ENCODE measurements around the gene UBALD1. TPM values are rescaled to one million over a fixed set of nuclear protein-coding genes. Genes with fewer than 3 reads are reported as not detected.

UBALD1 gene
- total RNA-seq, result 10 to 100 TPM in 1 of 4 donors, 1 to 10 TPM in 3; 5.9 to 17.0 (median 9.6) TPM

DNA sequence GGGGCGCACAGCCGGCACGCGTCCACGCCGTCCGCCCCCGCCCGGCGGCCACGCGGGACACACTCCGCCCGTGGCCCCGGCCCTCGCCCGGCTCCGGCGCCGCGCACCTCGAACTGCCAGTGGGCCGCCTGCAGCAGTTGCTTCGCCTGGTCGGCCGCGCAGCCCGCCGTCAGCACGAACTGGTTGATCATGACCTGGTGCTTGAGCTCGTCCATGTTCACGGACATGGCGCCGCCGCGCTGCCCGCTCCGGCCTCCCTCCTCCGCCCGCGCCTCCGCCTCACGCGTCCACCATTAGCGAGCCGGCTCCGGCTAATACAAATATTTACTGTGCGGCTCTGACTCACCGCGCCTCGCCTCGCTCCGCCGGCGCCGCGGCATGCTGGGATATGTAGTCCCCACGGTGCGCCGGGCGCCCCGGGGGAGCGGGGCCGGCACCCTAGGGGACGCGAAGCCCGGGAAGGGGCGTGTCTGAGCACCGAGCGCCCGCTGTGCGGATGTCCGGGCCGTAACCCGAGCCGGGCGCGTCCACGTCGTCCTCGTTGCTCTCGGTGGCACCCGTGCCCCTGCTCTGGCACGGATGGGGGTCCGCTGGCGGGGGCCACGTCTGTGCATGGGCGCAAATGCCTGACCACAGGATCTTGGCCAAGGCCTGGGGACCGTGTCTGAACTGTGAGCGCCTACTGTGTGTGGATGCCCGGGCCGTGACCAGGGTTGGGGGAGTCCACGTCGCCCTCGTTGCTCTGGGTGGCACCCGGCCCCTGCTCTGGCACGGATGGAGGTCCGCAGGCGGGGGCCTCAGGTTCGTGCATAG, at the start of gene UBALD1:
Gene UBALD1 (minus strand): TSS at position 318 of the 813 bp plus-strand sequence. CDS start 91 bp downstream, at position 227.
- peak; percentile 49 for DNase-seq
- 0% methylated on average over 22 of the region's 100 CpGs; no CpG with 5 or more reads in 1 of the 2 donors for WGBS, 2 donors

DNA sequence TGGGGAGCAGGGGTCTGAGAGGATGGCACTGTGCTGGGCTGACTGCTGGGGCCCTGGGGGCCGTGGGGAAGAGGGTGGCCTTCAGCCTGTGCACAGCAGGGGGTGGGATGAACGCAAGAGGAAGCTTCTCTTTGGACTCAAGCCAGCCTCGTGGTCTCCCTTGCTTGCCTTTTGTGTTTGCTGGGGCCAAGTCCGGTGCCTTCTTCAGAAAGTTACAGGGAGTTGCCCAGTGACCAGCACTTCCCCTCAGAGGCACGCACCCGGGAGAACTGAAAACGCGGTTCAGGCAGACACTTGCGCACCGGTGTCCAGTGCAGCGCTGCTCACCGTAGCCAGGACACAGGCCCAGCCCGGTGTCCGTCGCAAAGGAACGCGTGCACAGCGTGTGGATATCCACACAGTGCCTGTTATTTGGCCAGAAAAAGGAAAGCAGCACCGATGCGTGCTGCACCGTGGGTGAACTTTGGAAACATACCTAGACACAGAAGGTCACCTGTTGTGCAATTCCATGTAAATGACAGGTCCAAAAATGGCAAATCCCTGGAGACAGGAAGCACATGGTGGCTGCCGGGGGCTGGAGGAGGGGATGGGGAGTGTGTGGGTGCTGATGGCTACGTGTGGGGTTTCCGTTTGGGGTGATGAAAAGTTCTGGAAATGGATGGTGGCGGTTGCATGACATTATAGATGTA, 49.2 kb upstream of the UBALD1 start:
- 67 to 71% methylated on average over 12 to 17 of the region's 25 CpGs for WGBS, 2 donors
- no peak for DNase-seq
- Histone ChIP-seq H3K36me3 (peaks cover 22 to 89% (median 30%) of the 10 kb centered on the region in 3 donors), H3K4me1 (peaks cover 14 to 45% (median 15%) of the 10 kb centered on the region in 3 donors), H3K4me3 (no peak overlapping the region), H3K9me3 (no peaks in the 10 kb centered on the region), H3K27me3 (no peaks in the 10 kb centered on the region), H3K27ac (peak overlapping the region in 3 of 4 donors; percentile 5 to 79 (median 70))
- TF ChIP-seq, protein P1, sequence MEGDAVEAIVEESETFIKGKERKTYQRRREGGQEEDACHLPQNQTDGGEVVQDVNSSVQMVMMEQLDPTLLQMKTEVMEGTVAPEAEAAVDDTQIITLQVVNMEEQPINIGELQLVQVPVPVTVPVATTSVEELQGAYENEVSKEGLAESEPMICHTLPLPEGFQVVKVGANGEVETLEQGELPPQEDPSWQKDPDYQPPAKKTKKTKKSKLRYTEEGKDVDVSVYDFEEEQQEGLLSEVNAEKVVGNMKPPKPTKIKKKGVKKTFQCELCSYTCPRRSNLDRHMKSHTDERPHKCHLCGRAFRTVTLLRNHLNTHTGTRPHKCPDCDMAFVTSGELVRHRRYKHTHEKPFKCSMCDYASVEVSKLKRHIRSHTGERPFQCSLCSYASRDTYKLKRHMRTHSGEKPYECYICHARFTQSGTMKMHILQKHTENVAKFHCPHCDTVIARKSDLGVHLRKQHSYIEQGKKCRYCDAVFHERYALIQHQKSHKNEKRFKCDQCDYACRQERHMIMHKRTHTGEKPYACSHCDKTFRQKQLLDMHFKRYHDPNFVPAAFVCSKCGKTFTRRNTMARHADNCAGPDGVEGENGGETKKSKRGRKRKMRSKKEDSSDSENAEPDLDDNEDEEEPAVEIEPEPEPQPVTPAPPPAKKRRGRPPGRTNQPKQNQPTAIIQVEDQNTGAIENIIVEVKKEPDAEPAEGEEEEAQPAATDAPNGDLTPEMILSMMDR (IDR thresholded peaks at IDR 0.05), result no peak
- no peak for TF ChIP-seq POLR2A (IDR thresholded peaks at IDR 0.05)
- intact Hi-C loops (cut with DNase I), result no loop called here

More for the DNA sequence above, at the start of gene UBALD1:
- TF ChIP-seq, protein P1 (IDR thresholded peaks at IDR 0.05), result no peak
- TF ChIP-seq POLR2A (IDR thresholded peaks at IDR 0.05), result peak in 3 of 4 donors; percentile 87 to 98 (median 96)
- Histone ChIP-seq H3K9me3 (no peaks in the 10 kb centered on the region), H3K36me3 (peaks cover 0 to 7% (median 0%) of the 10 kb centered on the region in 3 donors), H3K27me3 (no peaks in the 10 kb centered on the region), H3K4me1 (peaks cover 53 to 83% (median 57%) of the 10 kb centered on the region in 3 donors), H3K27ac (peak within 1 kb of the TSS; percentile 94 to 98 (median 96)), H3K4me3 (peak within 1 kb of the TSS; percentile 71 to 99 (median 88))
- intact Hi-C loops (cut with DNase I), result no loop called here

DNA sequence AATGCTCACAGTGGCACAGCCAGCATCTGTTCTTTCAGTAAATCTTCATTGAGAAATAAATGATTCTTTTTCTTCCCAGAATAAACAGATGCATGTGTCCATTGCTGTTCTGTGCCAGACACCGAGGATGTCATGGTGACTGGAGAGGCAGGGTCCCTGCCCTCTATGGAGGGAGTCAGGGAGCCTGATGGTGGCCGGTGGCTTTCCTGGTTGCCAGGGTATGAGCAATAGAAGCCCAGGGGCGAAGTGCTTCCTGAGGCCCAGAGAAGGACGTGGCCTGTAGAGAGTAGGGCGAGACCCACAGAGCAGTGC, 48.7 kb upstream of the UBALD1 start:
- peaks cover 22 to 89% (median 25%) of the 10 kb centered on the region in 3 donors for H3K36me3 ChIP-seq
- H3K4me3 ChIP-seq, result no peak overlapping the region
- H3K9me3 ChIP-seq, result no peaks in the 10 kb centered on the region
- DNase-seq, result no peak
- H3K27me3 ChIP-seq, result no peaks in the 10 kb centered on the region
- intact Hi-C loops (cut with DNase I), result no loop called here
- peaks cover 14 to 45% (median 15%) of the 10 kb centered on the region in 3 donors for H3K4me1 ChIP-seq
- WGBS, 2 donors, result 52 to 59% methylated on average over 5 of the region's 5 CpGs
- TF ChIP-seq POLR2A (IDR thresholded peaks at IDR 0.05), result no peak
- TF ChIP-seq, protein P1 (IDR thresholded peaks at IDR 0.05), result no peak
- peak overlapping the region in 3 of 4 donors; percentile 5 to 70 (median 26) for H3K27ac ChIP-seq

DNA sequence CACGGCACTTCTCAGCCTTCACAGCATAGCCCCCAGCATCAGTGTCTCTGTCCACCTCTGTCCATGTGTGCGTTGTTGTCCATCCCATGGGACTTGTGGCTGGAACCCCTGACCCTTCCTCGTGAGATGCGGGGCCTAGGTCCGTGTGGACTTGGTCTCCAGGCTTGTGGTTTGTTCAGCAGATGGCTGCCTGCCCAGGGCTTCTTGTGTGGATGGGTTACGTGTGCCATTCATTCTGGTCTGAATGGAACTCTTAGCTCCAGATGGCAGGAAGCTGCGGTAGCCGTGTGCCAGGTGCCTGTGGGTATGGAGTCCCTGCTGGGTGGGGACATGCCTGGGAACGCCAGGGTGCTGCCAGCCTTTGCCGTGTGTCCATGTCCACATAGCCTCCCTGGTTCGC, 47.0 kb upstream of the UBALD1 start:
- intact Hi-C loops (cut with DNase I), result no loop called here
- TF ChIP-seq, protein P1 (IDR thresholded peaks at IDR 0.05), result no peak
- no peak for TF ChIP-seq POLR2A (IDR thresholded peaks at IDR 0.05)
- no peaks in the 10 kb centered on the region for H3K27me3 ChIP-seq
- no peak overlapping the region for H3K27ac ChIP-seq
- DNase-seq, result no peak
- peaks cover 5 to 89% (median 14%) of the 10 kb centered on the region in 3 donors for H3K36me3 ChIP-seq
- no peaks in the 10 kb centered on the region for H3K9me3 ChIP-seq
- H3K4me3 ChIP-seq, result no peak overlapping the region
- H3K4me1 ChIP-seq, result peaks cover 14 to 45% (median 15%) of the 10 kb centered on the region in 3 donors
- WGBS, 2 donors, result 53 to 61% methylated on average over 6 to 8 of the region's 11 CpGs

All from esophagus squamous epithelium (tissue), 5 donors.